Measurements from ENCODE around the gene ACADSB.

ACADSB gene

GRCh38 chr10:123043409-123043925 is 34.7 kb downstream of the ACADSB start:
- DNase-seq, result peak; percentile 33 to 37

GRCh38 chr10:123044391-123044790 is 35.6 kb downstream of the ACADSB start:
- no peak for DNase-seq

- no peak for DNase-seq
These were observed 37.3 kb downstream of the ACADSB start for GRCh38 chr10:123045961-123046731.

- DNase-seq, result no peak
These were observed 49.2 kb downstream of the ACADSB start for GRCh38 chr10:123057968-123058367.

- DNase-seq, result no peak
These were observed 53.1 kb downstream of the ACADSB start for GRCh38 chr10:123061865-123062264.

GRCh38 chr10:123062726-123063125 is 53.9 kb downstream of the ACADSB start:
- DNase-seq, result no peak

GRCh38 chr10:123068087-123068853 is 59.5 kb downstream of the ACADSB start:
- DNase-seq, result no peak

GRCh38 chr10:123069246-123069986 is 60.6 kb downstream of the ACADSB start:
- no peak for DNase-seq

GRCh38 chr10:123073187-123073586 is 64.4 kb downstream of the ACADSB start:
- no peak for DNase-seq

GRCh38 chr10:123074215-123074614 is 65.4 kb downstream of the ACADSB start:
- DNase-seq, result no peak

- no peak for DNase-seq
These were observed 73.1 kb downstream of the ACADSB start for GRCh38 chr10:123081896-123082295.

GRCh38 chr10:123083811-123084210 is 75.0 kb downstream of the ACADSB start:
- DNase-seq, result no peak

- DNase-seq, result no peak
These were observed 77.5 kb downstream of the ACADSB start for GRCh38 chr10:123086281-123086680.

- DNase-seq, result no peak
These were observed 78.5 kb downstream of the ACADSB start for GRCh38 chr10:123087348-123087747.

GRCh38 chr10:123087786-123088185 is 79.0 kb downstream of the ACADSB start:
- no peak for DNase-seq

- no peak for DNase-seq
These were observed 84.0 kb downstream of the ACADSB start for GRCh38 chr10:123092635-123093414.

GRCh38 chr10:123093489-123093888 is 84.7 kb downstream of the ACADSB start:
- DNase-seq, result no peak

GRCh38 chr10:123096452-123096851 is 87.6 kb downstream of the ACADSB start:
- no peak for DNase-seq

GRCh38 chr10:123097039-123097438 is 88.2 kb downstream of the ACADSB start:
- no peak for DNase-seq

- no peak for DNase-seq
These were observed 91.4 kb downstream of the ACADSB start for GRCh38 chr10:123100030-123100762.

GRCh38 chr10:123101872-123102271 is 93.1 kb downstream of the ACADSB start:
- no peak for DNase-seq

GRCh38 chr10:123102673-123103072 is 93.9 kb downstream of the ACADSB start:
- no peak for DNase-seq

Data from stimulated activated CD4-positive, alpha-beta T cell treated with anti-CD3 and anti-CD28 coated beads, Interleukin-2, amount 100 ng/mL, for 24 hours (primary cell).